Cerebellar nuclear complex (tissue), 1 donor: ENCODE measurements around the gene TMEM98.
"Not testable (repeated sequence)": the region's sequence is repeated elsewhere in the genome, so short reads cannot be mapped to it uniquely, and the experiment has no call there.

ENCODE experiments used
- DNase-seq, 2 experiments: peaks; one replicate each; lab custom pipeline; 2025; lab: John Stamatoyannopoulos, UW

TMEM98 gene

GRCh38 chr17:32927724-32928585, at the start of gene TMEM98:
TSS of gene TMEM98 (plus strand) at chr17:32928153. CDS start at chr17:32931529, 3,376 bp downstream.
- DNase-seq = no peak

- no peak for DNase-seq
These were observed 49.7 kb upstream of the TMEM98 start for GRCh38 chr17:32878211-32878610.

- no peak for DNase-seq
These were observed 48.8 kb upstream of the TMEM98 start for GRCh38 chr17:32879134-32879533.

GRCh38 chr17:32880671-32881453, 47.1 kb upstream of the TMEM98 start:
- DNase-seq = no peak

GRCh38 chr17:32882029-32882428, 45.9 kb upstream of the TMEM98 start:
- DNase-seq = no peak

GRCh38 chr17:32882734-32883133, 45.2 kb upstream of the TMEM98 start:
- DNase-seq = no peak

GRCh38 chr17:32886951-32887350, 41.0 kb upstream of the TMEM98 start:
- not testable (repeated sequence) for DNase-seq

GRCh38 chr17:32887410-32887809, 40.5 kb upstream of the TMEM98 start:
- DNase-seq = not testable (repeated sequence)

- DNase-seq = no peak
These were observed 33.7 kb upstream of the TMEM98 start for GRCh38 chr17:32894245-32894644.

GRCh38 chr17:32896647-32897258, 31.2 kb upstream of the TMEM98 start:
- DNase-seq = no peak

- no peak for DNase-seq
These were observed 28.5 kb upstream of the TMEM98 start for GRCh38 chr17:32899236-32900013.

- no peak for DNase-seq
These were observed 26.2 kb upstream of the TMEM98 start for GRCh38 chr17:32901743-32902142.

GRCh38 chr17:32903774-32904673, 23.9 kb upstream of the TMEM98 start:
- DNase-seq = no peak

GRCh38 chr17:32904891-32905290, 23.1 kb upstream of the TMEM98 start:
- no peak for DNase-seq

- DNase-seq = no peak
These were observed 20.4 kb upstream of the TMEM98 start for GRCh38 chr17:32907583-32907982.

- DNase-seq = no peak
These were observed 18.1 kb upstream of the TMEM98 start for GRCh38 chr17:32909787-32910369.

- DNase-seq = no peak
These were observed 17.2 kb upstream of the TMEM98 start for GRCh38 chr17:32910769-32911168.

- no peak for DNase-seq
These were observed 15.6 kb upstream of the TMEM98 start for GRCh38 chr17:32912218-32912897.

GRCh38 chr17:32913593-32913992, 14.4 kb upstream of the TMEM98 start:
- no peak for DNase-seq

- DNase-seq = no peak
These were observed 13.8 kb upstream of the TMEM98 start for GRCh38 chr17:32914181-32914580.
